GM19023 (cell line): ENCODE results near the gene SPRING1.
A peak's percentile ranks its signal among the peaks of the same experiment; 100 is the strongest.
"Not testable (repeated sequence)": the region's sequence is repeated elsewhere in the genome, so short reads cannot be mapped to it uniquely, and the experiment has no call there.

Source experiments
- ATAC-seq: cut with Tn5 transposase; IDR thresholded peaks from one replicate; pipeline ENCODE4 v1.9.1; 2021; ENCODE audit warnings: mild to moderate bottlenecking, moderate library complexity; ENCODE audit not compliant: unreplicated experiment

Gene SPRING1, protein sequence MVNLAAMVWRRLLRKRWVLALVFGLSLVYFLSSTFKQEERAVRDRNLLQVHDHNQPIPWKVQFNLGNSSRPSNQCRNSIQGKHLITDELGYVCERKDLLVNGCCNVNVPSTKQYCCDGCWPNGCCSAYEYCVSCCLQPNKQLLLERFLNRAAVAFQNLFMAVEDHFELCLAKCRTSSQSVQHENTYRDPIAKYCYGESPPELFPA

DNA sequence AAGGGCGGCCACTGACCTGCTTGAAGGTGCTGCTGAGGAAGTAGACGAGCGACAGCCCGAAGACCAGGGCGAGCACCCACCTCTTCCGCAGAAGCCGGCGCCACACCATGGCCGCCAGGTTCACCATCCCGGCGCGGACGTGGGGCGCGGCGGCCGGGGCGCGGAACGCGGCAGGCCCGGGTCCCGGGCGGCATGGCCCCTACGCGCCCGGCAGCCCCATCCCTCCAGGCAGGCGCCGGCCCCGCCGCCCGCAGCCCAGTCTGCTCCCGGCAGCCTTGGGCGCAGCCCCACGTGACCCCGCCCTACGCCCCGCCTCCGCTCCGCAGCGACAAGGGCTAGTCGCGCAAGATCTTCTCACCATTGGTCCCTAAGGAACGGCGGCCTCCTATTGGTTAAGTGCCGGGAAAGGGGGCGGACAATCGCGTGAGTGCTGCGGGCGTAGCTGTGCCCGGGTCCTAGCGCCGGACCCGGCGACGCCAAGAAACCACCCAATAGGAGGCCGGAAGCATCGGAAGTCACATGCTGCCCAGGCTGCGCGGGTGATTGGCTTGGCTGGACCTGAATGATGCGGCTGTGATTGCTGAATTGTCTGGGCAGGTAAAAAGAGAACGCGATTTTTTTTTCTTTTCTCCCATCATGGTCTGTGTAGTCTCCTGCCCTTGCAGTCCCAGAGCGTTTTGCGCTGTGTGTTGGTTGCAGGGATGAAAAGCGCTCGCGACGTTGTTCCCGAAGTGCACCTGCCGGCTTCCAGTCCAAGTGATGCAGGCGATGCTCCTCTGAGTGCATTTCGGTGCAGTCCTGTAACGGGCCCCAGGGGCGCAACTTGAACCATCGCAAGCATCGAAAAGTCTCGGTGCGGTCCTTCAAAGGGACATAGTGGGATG, at the start of gene SPRING1, which contains the start of gene RNFT2:
Gene SPRING1 (minus strand): TSS at position 296 of the 884 bp plus-strand sequence. CDS start 169 bp downstream, at position 127.
Gene RNFT2 (plus strand): TSS at position 542 of the 884 bp plus-strand sequence. CDS start 2,183 bp downstream, outside the sequence.
- peak; percentile 99 for ATAC-seq

DNA sequence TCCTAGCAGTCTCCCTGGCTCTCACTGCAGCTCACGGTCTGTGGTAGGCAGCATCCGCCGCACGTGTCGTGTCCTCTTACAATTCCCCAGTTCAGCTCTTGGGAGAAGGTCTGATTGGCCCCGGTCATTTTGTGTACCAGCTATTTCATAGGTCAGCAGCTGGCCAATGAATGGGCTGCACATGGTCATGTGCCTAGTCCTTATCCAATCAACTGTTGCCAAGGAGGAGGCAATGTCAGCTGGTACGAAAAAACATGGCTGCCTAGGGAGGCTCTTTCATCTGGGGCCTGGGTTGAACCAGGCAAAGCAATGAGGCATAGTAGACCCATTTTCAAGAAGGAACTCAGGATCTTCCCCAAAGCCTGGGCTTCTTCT, 46.4 kb upstream of the SPRING1 start:
- ATAC-seq, result no peak

DNA sequence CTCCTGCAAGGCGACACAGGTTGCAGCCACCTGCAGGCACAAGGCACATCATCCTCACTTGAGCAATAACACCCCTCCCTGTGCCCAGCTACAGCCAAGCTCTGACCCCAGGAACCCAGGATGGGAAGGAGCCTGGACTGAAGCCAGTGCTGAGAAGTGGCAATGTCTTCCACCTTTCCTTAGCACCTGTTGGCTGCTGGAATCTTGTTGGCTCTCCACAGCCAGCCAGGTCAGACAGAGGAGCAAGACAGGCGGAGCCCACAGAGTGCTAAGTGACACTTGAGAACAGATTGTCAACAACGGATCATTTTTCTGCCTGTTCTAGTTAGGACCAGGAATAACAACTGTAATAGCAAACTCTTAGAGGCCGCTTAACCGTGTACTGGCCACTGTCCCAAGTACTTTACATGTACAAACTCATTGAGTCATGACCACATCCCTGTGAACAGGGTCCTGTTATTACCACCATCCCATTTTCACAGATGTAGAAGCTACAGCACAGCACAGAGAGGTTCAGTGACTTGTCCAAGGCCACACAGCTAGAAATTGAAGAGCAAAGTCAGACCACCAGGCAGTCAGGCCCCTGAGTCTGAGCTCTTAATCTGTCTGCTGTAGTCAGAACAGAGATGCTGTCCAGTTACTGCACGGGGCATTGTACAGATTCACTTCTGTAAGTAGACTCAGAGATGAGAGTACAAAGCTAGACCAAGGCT, 45.8 kb upstream of the SPRING1 start:
- no peak for ATAC-seq

- no peak for ATAC-seq
Observed at GRCh38 chr12:116780942-116781341, 43.1 kb upstream of the SPRING1 start.

- ATAC-seq, result no peak
Observed at GRCh38 chr12:116779597-116779996, 41.7 kb upstream of the SPRING1 start.

DNA sequence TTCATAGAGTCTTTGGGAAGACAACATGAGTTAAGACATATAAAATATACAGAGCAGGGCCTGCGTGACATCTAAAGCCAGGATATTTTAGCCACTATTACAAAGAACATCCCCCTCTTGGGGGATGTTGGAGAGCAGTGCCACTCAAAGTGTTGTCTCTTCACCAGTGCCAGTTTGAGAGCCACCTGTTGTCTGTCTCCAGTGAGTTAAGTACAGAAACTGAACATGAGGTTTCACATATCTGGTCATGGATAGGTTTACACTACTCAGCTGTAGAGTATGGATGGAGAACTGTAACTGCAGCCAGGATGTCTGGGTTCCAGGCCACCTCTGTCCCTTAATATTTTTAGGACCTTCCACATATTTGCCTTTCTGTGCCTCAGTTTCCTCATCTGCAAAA, 39.4 kb upstream of the SPRING1 start:
- ATAC-seq, result no peak

- no peak for ATAC-seq
Observed at GRCh38 chr12:116774020-116774419, 36.2 kb upstream of the SPRING1 start.

DNA sequence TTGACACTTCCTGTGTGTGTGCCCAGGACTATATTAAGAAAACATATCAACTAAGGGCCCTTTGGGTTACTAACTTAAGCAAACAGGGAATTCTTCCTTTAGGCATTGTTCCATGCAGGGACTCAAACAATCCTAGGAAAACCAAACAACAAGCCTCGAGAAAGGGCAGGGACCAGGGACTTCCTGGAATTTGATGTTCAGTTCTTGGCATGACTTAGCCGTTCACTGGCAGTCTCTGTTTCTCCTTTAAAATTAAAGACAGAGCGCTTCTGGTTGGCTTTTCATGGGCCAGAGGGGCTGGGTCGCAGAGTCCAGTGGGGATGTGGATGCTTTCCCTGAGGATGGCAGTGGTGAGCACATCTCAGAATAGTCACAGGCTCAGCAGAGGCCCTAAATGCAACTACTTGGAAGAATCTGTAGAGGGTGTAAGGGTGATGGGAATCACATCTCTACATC, 35.4 kb upstream of the SPRING1 start:
- no peak for ATAC-seq

DNA sequence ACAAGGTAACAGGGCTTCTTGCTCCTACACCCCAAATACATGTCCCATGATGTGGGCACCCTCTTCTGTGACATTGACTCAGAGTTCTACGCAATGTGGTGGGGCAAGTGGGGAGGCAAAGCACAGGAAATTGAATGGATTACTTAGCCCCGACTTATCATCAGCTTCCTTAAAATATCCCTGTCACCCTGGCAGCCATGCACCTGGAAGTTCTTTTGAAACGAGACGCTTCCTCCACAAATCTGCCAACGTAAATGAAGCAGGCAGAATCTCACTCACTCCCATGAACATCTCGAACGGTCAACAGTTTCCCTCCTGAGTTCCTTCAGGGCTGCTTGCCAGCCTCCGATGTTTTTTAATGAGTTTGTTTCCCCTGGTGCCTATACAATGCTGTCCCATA, 33.8 kb upstream of the SPRING1 start:
- ATAC-seq, result no peak

GRCh38 chr12:116766746-116767145, 28.9 kb upstream of the SPRING1 start:
- no peak for ATAC-seq

DNA sequence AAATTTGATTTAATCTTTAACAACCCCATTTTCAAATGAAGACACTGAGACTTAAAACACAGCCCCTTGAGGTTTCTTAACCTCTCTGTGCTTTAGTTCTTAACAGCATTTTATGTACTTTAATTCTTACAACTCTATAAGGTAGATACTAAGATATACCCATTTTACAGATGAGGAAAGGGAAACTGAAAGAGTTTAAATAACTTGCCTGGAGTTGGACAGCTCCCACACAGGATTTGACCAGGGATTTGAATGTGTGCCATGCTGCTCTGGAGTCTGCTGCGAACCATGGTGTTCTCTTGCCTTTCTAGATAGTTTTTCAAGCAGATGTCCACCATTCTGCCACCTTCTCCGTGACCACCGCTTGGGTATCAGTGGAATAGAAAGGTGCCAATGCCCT, 28.4 kb upstream of the SPRING1 start:
- no peak for ATAC-seq

GRCh38 chr12:116765271-116765670, 27.4 kb upstream of the SPRING1 start:
- ATAC-seq, result no peak

DNA sequence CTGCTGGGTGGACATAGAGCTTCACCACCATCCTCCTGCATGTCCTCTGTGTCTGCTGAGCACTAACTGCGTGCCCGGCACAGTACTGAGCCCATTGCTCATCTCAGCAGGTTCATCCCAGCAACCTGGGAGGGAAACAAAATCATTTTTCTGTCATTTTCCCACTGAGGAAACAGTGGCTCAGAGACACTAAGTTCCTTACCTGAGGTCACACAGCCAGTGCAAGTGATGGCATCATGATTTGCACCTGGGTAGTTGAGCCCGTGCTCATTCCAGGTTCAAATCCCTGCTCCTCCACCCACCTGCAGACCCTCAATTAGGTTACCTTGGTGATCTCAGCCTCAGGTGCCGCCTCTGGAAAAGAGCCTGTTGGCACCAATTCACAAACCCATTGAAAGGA, 23.6 kb upstream of the SPRING1 start:
- ATAC-seq, result no peak

DNA sequence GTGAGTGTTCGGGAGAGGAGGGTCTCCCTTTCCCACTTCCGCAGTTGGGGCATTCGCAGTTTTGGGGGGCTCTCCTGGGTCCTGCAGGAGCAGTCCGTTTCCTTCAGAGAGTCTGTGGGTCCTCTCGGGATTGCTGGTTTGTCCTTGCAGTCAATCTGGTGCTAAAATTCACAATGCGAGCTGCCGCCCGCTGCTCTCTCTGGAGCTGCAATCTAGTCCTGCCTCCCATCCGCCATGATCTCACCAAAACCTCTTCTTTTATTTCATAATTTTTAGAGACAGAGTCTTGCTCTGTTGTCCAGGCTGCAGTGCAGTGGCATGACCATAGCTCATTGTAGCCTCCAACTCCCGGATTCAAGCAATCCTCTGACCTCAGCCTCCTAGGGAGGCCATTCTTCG, 22.8 kb upstream of the SPRING1 start:
- ATAC-seq, result no peak

GRCh38 chr12:116759783-116760621, 22.1 kb upstream of the SPRING1 start:
- no peak for ATAC-seq

DNA sequence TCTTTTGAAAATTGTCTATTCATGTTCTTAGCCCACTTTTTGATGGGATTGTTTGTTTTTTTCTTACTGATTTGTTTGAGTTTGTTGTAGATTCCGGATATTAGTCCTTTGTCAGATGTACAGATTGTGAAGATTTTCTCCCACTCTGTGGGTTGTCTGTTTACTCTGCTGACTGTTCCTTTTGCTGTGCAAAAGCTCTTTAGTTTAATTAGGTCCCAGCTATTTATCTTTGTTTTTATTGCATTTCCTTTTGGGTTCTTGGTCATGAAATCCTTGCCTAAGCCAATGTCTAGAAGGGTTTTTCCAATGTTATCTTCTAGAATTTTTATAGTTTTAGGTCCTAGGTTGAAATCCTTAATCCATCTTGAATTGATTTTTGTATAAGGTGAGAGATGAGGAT, 16.9 kb upstream of the SPRING1 start:
- ATAC-seq, result not testable (repeated sequence)

GRCh38 chr12:116754097-116754496, 16.2 kb upstream of the SPRING1 start:
- ATAC-seq, result not testable (repeated sequence)

DNA sequence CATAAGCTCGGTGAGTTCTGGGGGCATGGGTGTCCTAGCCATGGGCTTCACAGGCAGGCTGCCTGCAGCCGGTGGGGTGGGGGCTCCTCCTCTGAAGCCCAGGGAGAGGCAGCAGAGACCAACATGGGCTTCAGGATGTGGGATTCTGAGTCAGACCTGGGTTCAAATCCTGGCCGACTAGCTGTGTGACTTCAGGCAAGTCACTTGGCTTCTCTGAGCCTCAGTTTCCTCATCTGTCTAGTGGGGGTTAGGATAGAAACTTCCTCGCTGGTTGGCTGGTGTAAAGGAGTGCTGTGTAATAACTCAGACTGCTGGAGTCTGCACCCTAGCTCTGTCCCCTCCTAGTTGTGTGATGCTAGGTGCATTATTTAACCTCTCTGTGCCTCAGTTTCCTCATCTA, 12.4 kb upstream of the SPRING1 start:
- ATAC-seq, result no peak

- ATAC-seq, result no peak
Observed at GRCh38 chr12:116749884-116750283, 12.0 kb upstream of the SPRING1 start.

DNA sequence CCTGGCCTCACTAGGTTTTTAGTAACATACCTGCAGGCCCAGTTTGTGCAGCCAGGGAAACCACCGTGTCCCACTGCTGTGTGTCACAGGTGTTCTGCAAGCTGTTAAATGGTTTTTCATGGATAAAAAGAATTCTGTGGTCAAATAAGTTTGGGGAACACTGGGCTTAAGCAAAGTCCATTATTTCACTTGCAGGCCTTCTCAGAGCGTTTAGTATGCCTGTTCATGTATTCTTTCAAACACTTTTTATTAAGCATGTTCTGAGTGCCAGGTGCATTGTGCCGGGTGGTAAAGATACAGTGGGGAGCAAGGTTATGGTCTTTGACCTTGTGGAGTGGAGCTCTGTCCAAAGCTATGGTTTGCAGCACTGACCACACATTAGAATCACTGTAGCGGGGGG, 7.7 kb upstream of the SPRING1 start:
- ATAC-seq, result no peak

DNA sequence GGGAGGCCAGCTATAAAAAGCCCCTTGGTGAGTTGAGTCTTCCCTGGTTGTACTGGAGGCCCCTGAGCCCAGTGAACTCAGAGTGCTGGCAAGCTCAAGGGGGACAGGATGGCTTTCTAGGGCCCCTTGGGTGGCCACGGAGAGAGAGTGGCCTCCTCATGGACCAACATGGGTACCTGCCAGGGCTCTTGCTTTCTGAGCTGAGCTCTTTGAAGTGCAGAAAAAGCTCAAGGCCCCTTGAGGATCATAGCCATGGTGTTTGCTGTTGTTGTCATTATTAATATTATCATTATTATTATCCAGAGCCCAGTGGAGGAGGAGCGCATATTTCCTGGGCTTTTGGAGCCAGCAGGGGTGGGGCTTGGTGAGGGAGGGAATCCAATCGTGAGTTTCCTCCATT, 6.9 kb upstream of the SPRING1 start:
- ATAC-seq, result no peak
